GM12892 (cell line): Measurements from ENCODE around the gene SYN1.

Source experiments
- DNase-seq: peaks from one replicate; pipeline ENCODE4 v3.0.0; 2011; ENCODE audit not compliant: insufficient read length
- FAIRE-seq: peaks from 2 replicates; lab custom pipeline; 2011; peaks lifted over from hg19 to GRCh38; lab: Jason Lieb, UNC
- POLR2A ChIP-seq: IDR thresholded peaks from 2 replicates; pipeline ENCODE4 v1.6.1; 2011; ENCODE audit warnings: low read depth, low read length, control low read depth
- POLR2AphosphoS5 ChIP-seq: IDR thresholded peaks from 2 replicates; pipeline ENCODE4 v1.6.1; 2011; ENCODE audit warnings: low read depth, low read length, control low read depth
- TAF1 ChIP-seq: IDR thresholded peaks from 2 replicates; pipeline ENCODE4 v1.6.1; 2011; ENCODE audit warnings: low read depth, mild to moderate bottlenecking, control low read depth, low read length, borderline replicate concordance

SYN1 gene

GRCh38 chrX:47649781-47650163 lies 30.1 kb upstream of the SYN1 start:
- DNase-seq = no peak
- no peak for FAIRE-seq
- TF ChIP-seq POLR2AphosphoS5 (no peak), TAF1 (no peak), POLR2A (no peak)

GRCh38 chrX:47649271-47649670 lies 29.6 kb upstream of the SYN1 start:
- DNase-seq (no peak), FAIRE-seq (no peak)
- TF ChIP-seq POLR2A (no peak), TAF1 (no peak), POLR2AphosphoS5 (no peak)

- FAIRE-seq = no peak
- no peak for DNase-seq
- TF ChIP-seq POLR2A (no peak), TAF1 (no peak), POLR2AphosphoS5 (no peak)
These were observed 28.7 kb upstream of the SYN1 start for GRCh38 chrX:47648376-47648775.

GRCh38 chrX:47646636-47647035 lies 27.0 kb upstream of the SYN1 start:
- DNase-seq = no peak
- TF ChIP-seq TAF1 = no peak
- TF ChIP-seq POLR2A = 0 out of 2 replicates have a peak, but pooled peaks have one; percentile 18
- no peak for FAIRE-seq

GRCh38 chrX:47645530-47645929 lies 25.9 kb upstream of the SYN1 start:
- DNase-seq (no peak), FAIRE-seq (no peak)
- TF ChIP-seq TAF1 = no peak
- TF ChIP-seq POLR2AphosphoS5 = no peak
- TF ChIP-seq POLR2A = no peak

GRCh38 chrX:47644557-47645091 lies 25.0 kb upstream of the SYN1 start:
- no peak for TF ChIP-seq POLR2A
- TF ChIP-seq POLR2AphosphoS5 = no peak
- TF ChIP-seq TAF1 = no peak
- FAIRE-seq (peak; percentile 67), DNase-seq (no peak)

- no peak for FAIRE-seq
- DNase-seq = no peak
- TF ChIP-seq POLR2A (no peak), TAF1 (no peak), POLR2AphosphoS5 (no peak)
These were observed 24.3 kb upstream of the SYN1 start for GRCh38 chrX:47643926-47644325.

- no peak for FAIRE-seq
- TF ChIP-seq POLR2A (no peak), POLR2AphosphoS5 (no peak), TAF1 (no peak)
These were observed 19.2 kb upstream of the SYN1 start for GRCh38 chrX:47638816-47639215.

GRCh38 chrX:47637546-47638195 lies 18.0 kb upstream of the SYN1 start:
- DNase-seq (no peak), FAIRE-seq (no peak)
- TF ChIP-seq POLR2AphosphoS5 = no peak
- TF ChIP-seq POLR2A = no peak
- TF ChIP-seq TAF1 = no peak

More at GRCh38 chrX:47638816-47639215, 19.2 kb upstream of the SYN1 start:
- DNase-seq = no peak

- no peak for FAIRE-seq
- DNase-seq = no peak
- no peak for TF ChIP-seq POLR2AphosphoS5
These were observed 15.4 kb upstream of the SYN1 start for GRCh38 chrX:47634871-47635575.

- TF ChIP-seq POLR2AphosphoS5 (peak; percentile 18; the same call in 1 of the 2 replicates), POLR2A (0 out of 2 replicates have a peak, but pooled peaks have one; percentile 18), TAF1 (no peak)
- FAIRE-seq = no peak
- no peak for DNase-seq
These were observed 14.3 kb upstream of the SYN1 start for GRCh38 chrX:47633689-47634590.
